Inferior parietal cortex (tissue), 1 donor: ENCODE results near the gene NCOA3.
"Not testable (repeated sequence)": the region's sequence is repeated elsewhere in the genome, so short reads cannot be mapped to it uniquely, and the experiment has no call there.

Source experiments
- DNase-seq: peaks from one replicate; pipeline ENCODE4 v3.0.0-alpha.2; 2016; ENCODE audit errors: extremely low spot score

The NCOA3 gene

GRCh38 chr20:47535994-47536393, 34.3 kb downstream of the NCOA3 start:
- no peak for DNase-seq

- no peak for DNase-seq
Measured at GRCh38 chr20:47540443-47541354, 39.0 kb downstream of the NCOA3 start.

DNA sequence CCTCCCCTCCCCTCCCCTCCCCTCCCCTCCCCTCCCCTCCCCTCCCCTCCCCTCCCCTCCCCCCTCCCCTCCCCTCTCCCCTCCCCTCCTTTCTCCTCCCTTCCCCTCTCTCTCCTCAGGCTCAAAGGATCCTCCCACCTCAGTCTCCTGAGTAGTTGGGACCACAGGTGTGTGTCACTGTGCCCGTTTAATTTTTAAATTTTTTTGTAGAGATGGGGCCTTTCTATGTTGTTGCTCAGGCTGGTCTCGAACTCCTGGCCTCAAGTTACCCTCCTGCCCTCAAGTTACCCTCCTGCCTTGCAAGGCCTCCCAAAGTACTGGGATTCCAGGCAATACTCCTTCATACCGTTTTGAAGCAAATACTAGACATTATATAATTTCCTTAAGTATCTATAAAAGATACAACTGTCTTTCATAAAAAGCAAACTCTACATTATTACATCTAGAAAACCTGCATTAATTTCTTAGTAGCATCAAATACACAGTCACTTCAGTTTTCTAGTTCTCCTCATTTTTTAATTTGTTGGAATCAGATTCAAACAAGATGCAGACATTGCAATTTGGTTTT, 39.8 kb downstream of the NCOA3 start:
- no peak for DNase-seq

DNA sequence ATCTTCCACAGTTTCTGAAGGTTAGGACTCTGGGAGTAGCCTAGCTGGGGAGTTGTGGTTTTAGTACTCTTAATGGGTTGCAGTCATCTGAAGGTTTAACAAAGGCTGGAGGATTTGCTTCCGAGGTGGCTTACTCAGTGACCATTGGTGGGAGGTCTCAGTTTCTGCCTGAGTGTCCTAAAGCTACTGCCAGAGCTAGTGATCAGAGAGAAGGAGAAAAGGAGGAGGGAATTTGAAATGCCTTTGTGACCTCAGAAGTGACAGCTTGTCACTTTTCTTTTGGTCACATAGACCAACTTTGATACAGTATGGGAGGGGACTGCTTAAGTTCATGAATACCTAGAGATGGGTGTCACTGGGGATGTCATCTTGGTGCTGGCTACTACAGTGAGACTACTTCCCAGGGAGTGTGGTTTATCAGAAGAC, 41.3 kb downstream of the NCOA3 start:
- no peak for DNase-seq

DNA sequence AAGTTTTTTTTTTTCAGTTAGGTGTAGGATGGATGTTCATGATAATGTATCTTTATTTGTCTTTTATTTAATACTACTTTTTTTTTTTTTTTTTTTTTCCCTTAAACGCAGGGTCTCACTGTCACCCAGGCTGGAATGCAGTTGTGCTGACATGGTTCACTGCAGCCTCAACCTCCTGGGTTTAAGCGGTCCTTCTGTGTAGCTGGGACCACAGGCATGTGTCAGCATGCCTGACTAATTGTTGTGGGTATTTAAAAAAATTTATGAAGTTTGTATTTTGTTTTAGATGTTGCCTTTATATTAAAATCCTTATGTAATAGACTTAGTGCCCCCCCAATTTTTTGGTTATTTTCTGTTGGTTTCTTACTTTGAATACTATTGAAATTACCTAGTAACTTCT, 42.6 kb downstream of the NCOA3 start:
- no peak for DNase-seq

DNA sequence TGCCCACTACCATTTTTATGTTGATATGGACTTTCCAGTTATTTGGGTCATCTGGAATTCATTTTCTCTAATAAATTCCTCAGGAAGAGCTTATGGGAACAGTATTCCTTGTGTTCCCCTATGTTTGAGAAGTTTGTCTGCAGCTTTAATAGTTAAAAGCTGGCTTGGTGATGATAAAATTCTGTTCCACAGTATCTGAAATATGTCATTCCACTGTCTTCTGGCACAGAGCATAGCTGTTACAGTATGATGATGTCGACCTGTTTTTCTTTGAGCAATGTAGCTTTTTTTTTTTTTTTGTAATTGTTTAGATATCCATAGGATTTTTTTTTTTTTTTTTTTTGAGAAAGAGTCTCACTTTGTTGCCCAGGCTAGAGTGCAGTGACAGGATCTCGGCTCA, 43.2 kb downstream of the NCOA3 start:
- DNase-seq, result no peak

- no peak for DNase-seq
Measured at GRCh38 chr20:47545499-47545898, 43.8 kb downstream of the NCOA3 start.

- DNase-seq, result no peak
Measured at GRCh38 chr20:47546184-47547033, 44.7 kb downstream of the NCOA3 start.

- no peak for DNase-seq
Measured at GRCh38 chr20:47547034-47547387, 45.3 kb downstream of the NCOA3 start.

DNA sequence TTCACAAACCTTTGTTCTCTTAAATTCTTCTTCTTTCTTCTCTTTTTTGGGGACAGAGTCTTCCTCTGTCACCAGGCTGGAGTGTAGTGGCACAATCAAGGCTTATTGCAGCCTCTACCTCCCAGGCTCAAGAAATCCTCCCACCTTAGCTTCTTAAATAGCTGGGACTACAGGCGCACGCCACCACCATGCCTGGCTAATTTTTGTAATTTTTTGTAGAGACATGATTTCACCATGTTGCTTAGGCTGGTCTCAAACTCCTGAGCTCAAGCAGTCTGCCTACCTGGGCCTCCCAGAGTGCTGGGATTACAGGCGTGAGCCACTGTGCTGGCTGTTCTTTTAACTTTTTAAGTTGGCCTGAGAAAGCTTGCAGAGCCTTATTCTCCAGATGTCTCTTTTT, 48.0 kb downstream of the NCOA3 start:
- no peak for DNase-seq

DNA sequence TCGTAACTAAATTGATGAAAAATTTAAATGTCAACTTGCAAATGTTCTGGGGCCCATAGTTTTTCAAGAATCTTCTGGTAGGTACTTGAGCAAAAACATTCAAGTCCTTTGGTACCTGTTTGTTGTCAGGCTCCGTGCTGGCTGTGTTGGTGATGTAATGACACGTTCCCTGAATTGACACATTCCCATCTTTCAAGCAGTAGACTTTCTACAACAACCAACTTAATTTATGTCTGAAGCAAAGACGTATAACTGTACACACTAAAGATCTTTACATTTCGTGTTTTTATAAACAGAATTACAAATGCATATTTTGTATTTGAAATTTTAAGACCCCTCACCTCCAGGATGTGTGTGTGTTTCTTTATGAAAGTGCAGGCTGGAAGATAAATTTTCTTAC, 49.5 kb downstream of the NCOA3 start:
- DNase-seq, result no peak

GRCh38 chr20:47551841-47552240, 50.2 kb downstream of the NCOA3 start:
- no peak for DNase-seq

- DNase-seq, result no peak
Measured at GRCh38 chr20:47552996-47553395, 51.3 kb downstream of the NCOA3 start.

- DNase-seq, result not testable (repeated sequence)
Measured at GRCh38 chr20:47553594-47554235, 52.0 kb downstream of the NCOA3 start.

GRCh38 chr20:47554283-47554682, 52.6 kb downstream of the NCOA3 start:
- DNase-seq, result not testable (repeated sequence)

DNA sequence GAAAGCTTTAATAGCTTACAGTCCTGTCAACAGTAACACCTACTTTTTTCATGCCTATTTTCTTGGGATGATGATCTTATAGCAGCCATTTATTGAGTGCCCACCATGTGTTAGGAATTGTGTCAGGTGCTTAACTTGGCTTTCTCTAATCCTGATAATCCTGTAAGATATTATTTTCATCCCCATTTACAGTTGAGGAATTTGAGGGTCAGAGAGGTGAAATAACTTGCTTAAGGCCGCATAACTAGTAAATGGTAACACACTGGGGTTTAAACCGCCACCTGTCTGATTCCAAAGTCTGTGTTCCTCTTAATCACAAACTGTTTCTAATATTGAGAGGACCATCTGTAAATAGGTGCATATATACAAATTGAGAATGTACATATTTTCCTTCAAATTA, 55.5 kb downstream of the NCOA3 start:
- no peak for DNase-seq

- DNase-seq, result no peak
Measured at GRCh38 chr20:47557791-47558190, 56.1 kb downstream of the NCOA3 start.

DNA sequence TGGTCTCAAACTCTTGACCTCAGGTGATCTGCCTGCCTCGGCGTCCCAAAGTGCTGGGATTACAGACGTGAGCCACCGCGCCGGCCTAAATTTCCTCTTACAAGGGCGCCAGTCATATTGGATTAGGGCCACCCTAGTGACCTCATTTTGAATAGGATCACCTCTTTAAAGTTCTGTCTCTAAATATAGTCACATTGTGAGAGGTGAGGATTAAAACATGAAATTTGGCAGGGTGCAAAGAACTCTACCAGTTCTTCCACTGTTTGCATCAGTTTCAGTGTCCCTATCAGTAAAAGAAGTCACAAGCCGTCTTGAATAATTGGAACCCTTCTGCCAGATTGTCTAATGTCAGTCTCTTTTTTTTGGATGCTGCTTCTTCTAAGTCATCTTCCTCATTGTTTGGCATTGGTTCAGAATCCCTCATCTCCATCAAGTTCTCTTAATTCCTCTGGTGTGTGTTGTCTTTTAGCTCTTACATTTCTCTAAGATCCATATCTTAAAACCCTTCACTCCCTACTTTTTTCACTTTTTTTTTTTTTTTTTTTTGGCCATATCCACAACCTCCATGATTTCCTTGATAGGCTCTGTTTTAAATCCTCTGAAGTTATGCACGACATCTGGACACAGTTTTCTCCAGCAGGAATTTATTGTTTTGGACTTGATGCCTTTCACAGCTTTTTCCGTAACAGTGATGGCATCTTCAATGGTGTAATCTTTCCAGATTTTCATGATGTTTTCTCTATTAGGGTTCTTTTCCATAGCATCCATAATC, 56.8 kb downstream of the NCOA3 start:
- DNase-seq, result no peak

GRCh38 chr20:47559141-47559540, 57.5 kb downstream of the NCOA3 start:
- no peak for DNase-seq

GRCh38 chr20:47561180-47561579, 59.5 kb downstream of the NCOA3 start:
- DNase-seq, result no peak
